HFFc6 (cell line): Measurements from ENCODE around the gene USF1. TPM values are rescaled to one million over a fixed set of nuclear protein-coding genes. Genes with fewer than 3 reads are reported as not detected.

ENCODE experiments used
- DNase-seq: peaks from one replicate; pipeline ENCODE4 v3.0.0-alpha.2; 2018
- H3K27ac Mint-ChIP-seq: 2 replicates; pipeline ENCODE4 v1.8.0; 2020; ENCODE audit warnings: mild to moderate bottlenecking, mixed read lengths
- H3K27me3 Mint-ChIP-seq: 2 replicates; pipeline ENCODE4 v1.8.0; 2021; ENCODE audit warnings: mild to moderate bottlenecking, moderate library complexity, mixed read lengths; ENCODE audit not compliant: insufficient read depth
- H3K36me3 Mint-ChIP-seq: 2 replicates; pipeline ENCODE4 v1.8.0; 2021; ENCODE audit warnings: low read depth, mixed read lengths
- H3K4me1 Mint-ChIP-seq: 2 replicates; pipeline ENCODE4 v1.8.0; 2020; ENCODE audit warnings: low read depth, mixed read lengths
- H3K4me3 Mint-ChIP-seq: 2 replicates; pipeline ENCODE4 v1.8.0; 2020; ENCODE audit warnings: mild to moderate bottlenecking, moderate library complexity, mixed read lengths
- H3K9me3 Mint-ChIP-seq: 2 replicates; pipeline ENCODE4 v1.8.0; 2020; ENCODE audit warnings: mild to moderate bottlenecking, mixed read lengths
- CTCF ChIP-seq: fragments of 200-600 bp; sonication (generic); IDR thresholded peaks from 2 replicates; pipeline ENCODE4 v1.5.0; 2021; ENCODE audit warnings: antibody characterized with exemption, mild to moderate bottlenecking
- total RNA-seq, 6 experiments: library from RNA; stranded (reverse); fragmentation: NEBNext Ultra II Directional; extraction: Animal tissue kit (Norgen Biotek cat#: 25700); gene quantifications; 2 replicates in 1 of 6; 3 replicates in 5 of 6; pipeline ENCODE4 v1.2.3, GENCODE V29; 2021

Gene USF1
- total RNA-seq, 6 experiments from 2014 or later: 31.2 to 38.0 (median 33.4) TPM

DNA sequence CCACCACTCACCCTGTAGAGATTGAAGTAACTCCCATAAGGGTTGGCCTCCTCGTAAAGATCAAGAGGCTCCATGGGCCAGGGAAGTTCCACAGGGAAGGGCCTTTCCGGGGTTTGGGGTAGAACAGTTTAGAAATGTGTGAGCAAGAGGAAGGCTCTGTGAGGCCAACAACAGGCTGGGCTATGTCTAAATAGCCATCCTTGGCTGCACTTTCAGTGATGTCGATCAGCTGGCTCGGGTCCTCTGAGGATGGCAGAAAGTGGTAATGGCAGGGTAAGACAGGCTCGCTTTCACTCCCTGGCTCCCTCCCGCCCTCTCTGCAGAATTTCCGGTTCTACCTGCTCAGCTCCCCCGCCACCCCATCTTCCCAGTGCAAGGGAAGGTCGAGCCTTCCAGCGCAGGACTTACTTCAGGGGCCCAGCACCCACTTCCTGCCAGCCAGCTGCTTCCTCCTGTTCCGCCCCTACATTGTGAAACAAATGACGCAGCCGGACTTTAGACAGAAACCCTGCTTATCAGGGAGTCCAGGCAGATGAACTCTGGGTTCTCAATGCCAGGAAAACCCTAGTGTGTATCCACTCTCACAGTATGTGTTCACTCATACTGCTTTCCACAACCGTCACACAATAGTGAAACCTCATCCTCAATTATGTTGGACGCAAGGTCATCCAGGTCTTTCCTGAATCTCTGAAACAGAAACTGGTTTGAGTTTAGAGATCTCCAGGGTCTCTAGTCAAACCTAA lies 32.1 kb downstream of the USF1 start:
- H3K4me1 Mint-ChIP-seq: peaks cover 28% of the 10 kb centered on the region
- no peaks in the 10 kb centered on the region for H3K36me3 Mint-ChIP-seq
- H3K27ac Mint-ChIP-seq: peak overlapping the region; percentile 41; the same call in 1 of the 2 replicates
- peaks cover 2% of the 10 kb centered on the region; the same call in 1 of the 2 replicates for H3K27me3 Mint-ChIP-seq
- DNase-seq: no peak
- H3K9me3 Mint-ChIP-seq: no peaks in the 10 kb centered on the region
- TF ChIP-seq CTCF: no peak
- no peak overlapping the region for H3K4me3 Mint-ChIP-seq

GRCh38 chr1:161013131-161013487 lies 32.7 kb downstream of the USF1 start:
- DNase-seq: no peak
- no peak overlapping the region for H3K4me3 Mint-ChIP-seq
- peak overlapping the region; percentile 41; the same call in 1 of the 2 replicates for H3K27ac Mint-ChIP-seq
- peaks cover 30% of the 10 kb centered on the region for H3K4me1 Mint-ChIP-seq
- H3K27me3 Mint-ChIP-seq: peaks cover 2% of the 10 kb centered on the region; the same call in 1 of the 2 replicates
- TF ChIP-seq CTCF: no peak
- H3K36me3 Mint-ChIP-seq: no peaks in the 10 kb centered on the region
- no peaks in the 10 kb centered on the region for H3K9me3 Mint-ChIP-seq

DNA sequence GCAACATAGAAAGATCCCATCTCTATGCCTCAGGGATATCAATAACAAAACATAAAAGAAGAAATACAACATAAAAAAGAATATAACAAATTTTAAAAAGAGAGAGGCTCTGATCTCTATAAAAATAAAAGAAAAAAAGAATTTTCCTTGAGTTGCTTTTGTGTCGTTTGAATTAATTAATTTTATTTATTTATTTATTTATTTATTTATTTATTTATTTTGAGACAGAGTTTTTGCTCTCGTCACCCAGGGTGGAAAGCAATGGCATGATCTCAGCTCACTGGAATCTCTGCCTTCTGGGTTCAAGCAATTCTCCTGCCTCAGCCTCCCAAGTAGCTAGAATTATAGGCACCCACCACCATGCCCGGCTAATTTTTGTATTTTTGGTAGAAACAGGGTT lies 33.4 kb downstream of the USF1 start:
- H3K9me3 Mint-ChIP-seq: no peaks in the 10 kb centered on the region
- no peak for DNase-seq
- H3K27me3 Mint-ChIP-seq: peaks cover 2% of the 10 kb centered on the region; the same call in 1 of the 2 replicates
- H3K4me3 Mint-ChIP-seq: no peak overlapping the region
- H3K36me3 Mint-ChIP-seq: no peaks in the 10 kb centered on the region
- H3K4me1 Mint-ChIP-seq: peaks cover 30% of the 10 kb centered on the region
- no peak overlapping the region for H3K27ac Mint-ChIP-seq
- no peak for TF ChIP-seq CTCF

DNA sequence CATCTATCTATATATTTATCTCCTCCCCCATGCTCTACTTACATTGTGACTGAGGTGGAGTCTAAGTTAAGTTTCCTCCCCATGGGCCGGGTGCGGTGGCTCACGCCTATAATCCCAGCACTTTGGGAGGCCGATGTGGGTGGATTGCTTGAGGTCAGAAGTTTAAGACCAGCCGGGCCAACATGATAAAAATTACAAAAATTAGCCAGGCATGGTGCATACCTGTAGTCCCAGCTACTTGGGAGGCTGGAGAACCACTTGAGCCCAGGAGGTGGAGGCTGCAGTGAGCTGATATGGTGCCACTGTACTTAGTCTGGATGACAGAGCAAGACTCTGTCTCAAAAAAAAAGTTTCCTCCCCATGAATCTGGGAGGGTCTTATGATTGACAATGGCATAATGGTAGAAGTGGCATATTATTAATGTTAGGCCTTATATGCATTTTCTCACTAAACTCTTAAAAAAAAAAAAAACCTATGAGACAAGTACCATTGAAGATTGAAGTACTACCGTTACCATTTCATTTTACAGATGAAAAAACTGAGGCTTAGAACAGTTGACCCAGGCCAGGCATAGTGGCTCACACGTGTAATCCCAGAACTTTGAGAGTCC lies 36.1 kb downstream of the USF1 start:
- Mint-ChIP-seq H3K36me3 (no peaks in the 10 kb centered on the region), H3K4me1 (peaks cover 22% of the 10 kb centered on the region), H3K9me3 (no peaks in the 10 kb centered on the region), H3K27ac (no peak overlapping the region), H3K4me3 (no peak overlapping the region), H3K27me3 (peaks cover 5% of the 10 kb centered on the region; the same call in 1 of the 2 replicates)
- no peak for DNase-seq
- TF ChIP-seq CTCF: no peak

- H3K36me3 Mint-ChIP-seq: no peaks in the 10 kb centered on the region
- no peak overlapping the region for H3K27ac Mint-ChIP-seq
- H3K9me3 Mint-ChIP-seq: no peaks in the 10 kb centered on the region
- H3K4me1 Mint-ChIP-seq: peaks cover 20% of the 10 kb centered on the region
- peak; percentile 40 for DNase-seq
- no peak overlapping the region for H3K4me3 Mint-ChIP-seq
- TF ChIP-seq CTCF: no peak
- peaks cover 5% of the 10 kb centered on the region; the same call in 1 of the 2 replicates for H3K27me3 Mint-ChIP-seq
Measured at GRCh38 chr1:161008869-161009510, 36.8 kb downstream of the USF1 start.
